Measurements from ENCODE around the gene PDLIM5. TPM values are rescaled to one million over a fixed set of nuclear protein-coding genes. Genes with fewer than 3 reads are reported as not detected.

The PDLIM5 gene
- total RNA-seq, 1 experiment from 2014 or later, result 106 TPM

DNA sequence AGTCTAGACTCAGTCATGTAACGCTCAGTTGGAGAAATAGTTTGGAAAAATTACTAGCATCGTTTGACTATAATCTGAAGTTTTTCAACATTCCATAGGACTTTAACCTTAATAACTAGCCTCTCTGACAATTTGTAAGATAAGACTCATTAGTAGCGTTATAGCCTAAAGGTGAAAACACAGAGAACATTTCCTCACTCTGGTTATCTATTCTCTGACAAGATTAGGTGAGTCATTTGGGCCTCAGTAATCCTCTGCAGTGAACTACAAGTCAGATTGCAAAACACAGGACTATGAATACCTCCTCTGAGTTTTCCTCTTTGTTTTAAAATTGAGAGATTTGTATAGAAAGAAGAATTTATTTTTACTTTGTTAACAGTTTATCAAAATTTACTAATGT, 31.8 kb upstream of the PDLIM5 start:
- no peak overlapping the region for H3K27ac Mint-ChIP-seq (ENCODE audit: unreplicated experiment)
- no peaks in the 10 kb centered on the region for H3K27me3 ChIP-seq (replicated peaks; ENCODE audit: control insufficient read depth, insufficient read depth, low read length)
- ChIA-PET CTCF (no interaction called here), POLR2A (no interaction called here)
- no peaks in the 10 kb centered on the region for H3K27me3 Mint-ChIP-seq (ENCODE audit: insufficient read depth, unreplicated experiment)
- no peaks in the 10 kb centered on the region for H3K4me1 Mint-ChIP-seq (ENCODE audit: low read depth, unreplicated experiment)
- no peaks in the 10 kb centered on the region for H3K9me3 ChIP-seq
- peaks cover 9% of the 10 kb centered on the region for H3K9me3 Mint-ChIP-seq (ENCODE audit: unreplicated experiment)
- peak overlapping the region; percentile 3 for H3K4me3 Mint-ChIP-seq (ENCODE audit: unreplicated experiment)
- peaks cover 17% of the 10 kb centered on the region for H3K4me1 ChIP-seq
- H3K4me3 ChIP-seq (ENCODE audit: low read depth, low read length), result no peak overlapping the region
- intact Hi-C loops (cut with micrococcal nuclease; ENCODE audit: unreplicated experiment), result loop anchor here (2.0 kb wide), 1 partner anchor 29 kb away; no protein-coding TSS in a partner anchor
- H3K36me3 Mint-ChIP-seq (ENCODE audit: insufficient read depth, unreplicated experiment), result no peaks in the 10 kb centered on the region
- TF ChIP-seq CTCF (IDR thresholded peaks at IDR 0.05; ENCODE audit: insufficient read depth in 1 of 2, low read depth in 1 of 2, low read length in 1 of 2, severe bottlenecking in 1 of 2, unreplicated experiment in 1 of 2), result no peak
- H3K36me3 ChIP-seq (ENCODE audit: control insufficient read depth, insufficient read depth, low read length), result no peaks in the 10 kb centered on the region
- peak in 1 of 2 experiments; percentile 43 for DNase-seq
- no TSS peak for BruUV-seq (replicated peaks)

- no peak overlapping the region for H3K27ac Mint-ChIP-seq (ENCODE audit: unreplicated experiment)
These were observed 31.4 kb upstream of the PDLIM5 start for GRCh38 chr4:94420356-94420755.

GRCh38 chr4:94426783-94427182, 25.0 kb upstream of the PDLIM5 start:
- CTCF ChIA-PET, result no interaction called here
- peaks cover 5% of the 10 kb centered on the region for H3K4me1 Mint-ChIP-seq (ENCODE audit: low read depth, unreplicated experiment)
- no peak for TF ChIP-seq CTCF (IDR thresholded peaks at IDR 0.05; ENCODE audit: insufficient read depth in 1 of 2, low read depth in 1 of 2, low read length in 1 of 2, severe bottlenecking in 1 of 2, unreplicated experiment in 1 of 2)
- no peak for DNase-seq
- H3K4me3 Mint-ChIP-seq (ENCODE audit: unreplicated experiment), result no peak overlapping the region
- no TSS peak for BruUV-seq (replicated peaks)
- H3K27me3 ChIP-seq (replicated peaks; ENCODE audit: control insufficient read depth, insufficient read depth, low read length), result no peaks in the 10 kb centered on the region
- H3K36me3 ChIP-seq (ENCODE audit: control insufficient read depth, insufficient read depth, low read length), result no peaks in the 10 kb centered on the region
- peaks cover 23% of the 10 kb centered on the region for H3K9me3 Mint-ChIP-seq (ENCODE audit: unreplicated experiment)
- peaks cover 16% of the 10 kb centered on the region for H3K9me3 ChIP-seq
- POLR2A ChIA-PET, result no interaction called here
- no peaks in the 10 kb centered on the region for H3K4me1 ChIP-seq
- H3K4me3 ChIP-seq (ENCODE audit: low read depth, low read length), result no peak overlapping the region
- H3K27me3 Mint-ChIP-seq (ENCODE audit: insufficient read depth, unreplicated experiment), result no peaks in the 10 kb centered on the region
- intact Hi-C loops (cut with micrococcal nuclease; ENCODE audit: unreplicated experiment), result no loop called here
- H3K36me3 Mint-ChIP-seq (ENCODE audit: insufficient read depth, unreplicated experiment), result no peaks in the 10 kb centered on the region
- H3K27ac Mint-ChIP-seq (ENCODE audit: unreplicated experiment), result no peak overlapping the region

More at GRCh38 chr4:94420356-94420755, 31.4 kb upstream of the PDLIM5 start:
- DNase-seq, result no peak
- H3K9me3 Mint-ChIP-seq (ENCODE audit: unreplicated experiment), result peaks cover 9% of the 10 kb centered on the region
- Histone ChIP-seq H3K9me3 (no peaks in the 10 kb centered on the region), H3K4me1 (peaks cover 17% of the 10 kb centered on the region), H3K36me3 (ENCODE audit: control insufficient read depth, insufficient read depth, low read length) (no peaks in the 10 kb centered on the region), H3K27me3 (replicated peaks; ENCODE audit: control insufficient read depth, insufficient read depth, low read length) (no peaks in the 10 kb centered on the region), H3K4me3 (ENCODE audit: low read depth, low read length) (no peak overlapping the region)
- no peaks in the 10 kb centered on the region for H3K4me1 Mint-ChIP-seq (ENCODE audit: low read depth, unreplicated experiment)
- ChIA-PET CTCF (no interaction called here), POLR2A (no interaction called here)
- intact Hi-C loops (cut with micrococcal nuclease; ENCODE audit: unreplicated experiment), result loop anchor here (2.0 kb wide), 1 partner anchor 28 kb away; no protein-coding TSS in a partner anchor
- H3K4me3 Mint-ChIP-seq (ENCODE audit: unreplicated experiment), result no peak overlapping the region
- no peaks in the 10 kb centered on the region for H3K27me3 Mint-ChIP-seq (ENCODE audit: insufficient read depth, unreplicated experiment)
- TF ChIP-seq CTCF (IDR thresholded peaks at IDR 0.05; ENCODE audit: insufficient read depth in 1 of 2, low read depth in 1 of 2, low read length in 1 of 2, severe bottlenecking in 1 of 2, unreplicated experiment in 1 of 2), result no peak
- no TSS peak for BruUV-seq (replicated peaks)
- H3K36me3 Mint-ChIP-seq (ENCODE audit: insufficient read depth, unreplicated experiment), result no peaks in the 10 kb centered on the region

Measured in Caco-2 (cell line).